22Rv1 (cell line): ENCODE results near the gene TM9SF3.

Experiments
- H3K27ac ChIP-seq: fragments of 450-650 bp; 2 replicates; pipeline ENCODE4 v1.5.1; 2017
- CTCF ChIP-seq: fragments of 450-650 bp; IDR thresholded peaks from 2 replicates; pipeline ENCODE4 v1.5.1; 2017; ENCODE audit warnings: mild to moderate bottlenecking
- ZFX ChIP-seq: fragments of 450-650 bp; IDR thresholded peaks from 2 replicates; pipeline ENCODE4 v1.6.1; 2017; ENCODE audit warnings: antibody characterized with exemption, borderline replicate concordance

The TM9SF3 gene

GRCh38 chr10:96509017-96509641 is 77.7 kb downstream of the TM9SF3 start:
- no peak overlapping the region for H3K27ac ChIP-seq
- TF ChIP-seq CTCF (no peak), ZFX (no peak)

- H3K27ac ChIP-seq, result no peak overlapping the region
- no peak for TF ChIP-seq ZFX
- no peak for TF ChIP-seq CTCF
Observed at GRCh38 chr10:96507044-96507443, 79.8 kb downstream of the TM9SF3 start.

DNA sequence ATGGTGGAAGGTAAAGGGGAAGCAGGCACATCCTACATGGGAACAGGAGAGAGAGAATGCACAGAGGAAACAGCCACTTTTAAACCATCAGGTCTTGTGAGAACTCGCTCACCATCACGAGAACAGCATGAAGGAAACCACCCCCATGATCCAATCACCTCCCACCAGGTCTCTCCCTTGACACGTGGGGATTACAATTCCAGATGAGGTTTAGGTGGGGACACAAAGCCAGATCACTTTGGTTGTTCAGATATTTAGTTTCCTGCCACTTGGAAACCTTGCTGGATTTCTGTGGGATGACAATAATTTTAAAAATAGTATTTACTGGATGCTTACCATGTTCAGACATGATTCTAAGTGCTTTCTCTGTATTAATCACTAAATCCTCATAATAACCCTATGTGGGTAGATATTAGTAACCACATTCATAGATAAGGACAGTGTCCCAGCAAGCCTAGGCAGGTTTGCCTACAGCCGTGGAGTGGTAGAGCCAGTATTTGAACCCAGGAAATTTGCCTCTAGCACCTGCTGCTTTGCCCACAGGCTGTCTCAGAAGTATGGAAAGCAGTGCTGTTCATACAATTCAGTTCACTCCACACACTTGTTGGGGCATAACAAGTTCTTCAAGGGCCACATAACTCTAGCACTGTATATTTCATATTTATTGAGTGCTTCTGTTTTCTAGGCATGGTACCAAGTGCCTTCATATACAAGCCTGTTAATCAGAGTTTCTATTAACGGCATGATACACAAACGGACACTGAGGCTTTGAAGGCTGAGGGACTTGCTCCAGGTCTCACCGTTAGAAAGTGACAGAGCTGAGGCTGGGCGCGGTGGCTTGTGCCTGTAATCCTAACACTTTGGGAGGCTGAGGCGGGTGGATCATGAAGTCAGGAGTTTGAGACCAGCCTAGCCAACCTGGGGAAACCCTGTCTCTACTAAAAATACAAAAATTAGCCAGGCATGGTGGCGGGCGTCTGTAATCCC is 81.4 kb downstream of the TM9SF3 start:
- no peak for TF ChIP-seq CTCF
- TF ChIP-seq ZFX, result no peak

DNA sequence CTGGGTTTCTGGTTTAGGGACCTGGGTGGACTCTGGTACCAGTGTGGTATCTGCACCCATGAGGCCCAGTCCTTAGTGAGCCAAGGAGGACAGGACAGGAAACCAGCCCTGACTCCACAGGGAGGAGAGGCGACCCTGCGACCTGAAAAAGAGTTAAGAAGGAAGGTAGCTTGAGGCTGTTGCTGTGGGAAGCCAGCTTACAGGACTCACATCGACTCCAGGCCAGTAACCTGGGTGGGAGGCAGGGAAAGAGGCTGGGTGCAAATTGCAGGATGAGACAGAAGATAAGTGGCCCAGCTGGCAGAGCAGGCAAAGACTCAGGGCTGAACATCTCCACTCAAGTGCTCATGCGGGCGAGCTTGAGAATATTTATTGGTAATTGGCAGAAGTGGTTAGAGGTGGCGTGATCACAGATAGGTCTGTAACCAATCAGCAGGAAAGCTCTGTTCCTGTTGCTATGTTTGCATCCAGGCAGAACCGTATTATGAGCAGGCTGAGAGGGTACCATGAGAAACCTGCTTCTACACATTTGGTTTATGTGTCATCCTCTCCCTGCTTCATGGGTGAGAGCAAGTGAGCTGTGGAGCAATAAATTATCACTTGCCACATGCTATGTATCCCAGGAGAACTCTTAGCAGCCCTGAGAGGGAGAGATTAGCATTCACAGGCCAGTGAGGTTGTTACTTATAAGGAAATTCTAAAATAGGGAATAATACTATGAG is 84.1 kb downstream of the TM9SF3 start:
- H3K27ac ChIP-seq, result no peak overlapping the region
- TF ChIP-seq CTCF (no peak), ZFX (no peak)

More for the DNA sequence above, 81.4 kb downstream of the TM9SF3 start:
- no peak overlapping the region for H3K27ac ChIP-seq

DNA sequence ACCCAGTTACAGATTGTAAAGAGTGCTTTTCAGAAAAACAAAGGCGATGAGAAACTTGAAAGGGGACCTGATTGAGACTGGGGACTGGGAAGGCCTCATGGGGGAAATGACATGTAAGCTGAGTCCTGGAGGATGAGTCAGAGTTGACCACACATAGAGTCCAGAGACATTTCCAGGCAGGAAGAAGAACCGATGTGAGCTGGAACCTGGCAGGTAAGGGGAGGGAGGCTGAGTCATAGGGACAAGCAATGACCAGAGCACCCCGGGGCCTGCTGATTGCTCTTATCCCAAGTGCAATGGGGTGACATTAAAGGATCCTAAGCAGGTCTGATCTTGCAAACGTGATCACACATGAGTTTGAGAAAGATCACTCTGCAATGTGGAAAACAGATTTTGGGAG is 84.8 kb downstream of the TM9SF3 start:
- TF ChIP-seq ZFX (no peak), CTCF (no peak)
- H3K27ac ChIP-seq, result no peak overlapping the region

DNA sequence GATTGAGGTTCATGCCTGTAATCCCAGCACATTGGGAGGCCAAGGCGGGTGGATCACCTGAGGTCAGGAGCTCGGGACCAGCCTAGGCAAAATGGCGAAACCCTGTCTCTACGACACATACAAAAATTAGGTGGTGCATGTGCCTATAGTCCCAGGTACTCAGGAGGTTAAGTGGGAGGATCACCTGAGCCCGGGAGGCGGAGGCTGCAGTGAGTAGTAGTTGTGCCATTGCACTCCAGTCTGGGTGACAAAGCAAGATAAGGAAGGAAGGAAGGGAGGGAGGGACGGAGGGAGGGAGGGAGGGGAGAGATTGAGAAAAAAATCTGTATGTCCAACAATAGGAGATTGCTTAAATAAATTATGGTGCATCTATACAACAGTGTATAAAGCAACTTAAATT is 86.3 kb downstream of the TM9SF3 start:
- no peak overlapping the region for H3K27ac ChIP-seq
- no peak for TF ChIP-seq ZFX
- TF ChIP-seq CTCF, result no peak
